Hepatocyte (in vitro differentiated cells): ENCODE results near the gene FAM107A.

ENCODE experiments used
- CTCF ChIP-seq: fragments of 200-600 bp; sonication (generic); IDR thresholded peaks from 2 replicates; pipeline ENCODE4 v1.5.1; 2016; ENCODE audit warnings: antibody characterized with exemption, mild to moderate bottlenecking; ENCODE audit not compliant: poor library complexity
- EZH2phosphoT487 ChIP-seq: fragments of 200-600 bp; sonication (generic); IDR thresholded peaks from one replicate; pipeline ENCODE4 v1.6.1; 2018; ENCODE audit warnings: antibody characterized with exemption, mild to moderate bottlenecking, low read depth, moderate library complexity; ENCODE audit not compliant: unreplicated experiment, severe bottlenecking

- no peak for TF ChIP-seq EZH2phosphoT487
- TF ChIP-seq CTCF: no peak
Measured at GRCh38 chr3:58597770-58598310, 20.6 kb upstream of the FAM107A start.
